ENCODE results near the gene DVL1. TPM values are rescaled to one million over a fixed set of nuclear protein-coding genes. Genes with fewer than 3 reads are reported as not detected.

Gene DVL1
- total and polyA plus RNA-seq, 5 experiments from 2014 or later = 0.99 to 53.3 (median 2.0) TPM

GRCh38 chr1:1335792-1336248 is 13.4 kb downstream of the DVL1 start:
- Mint-ChIP-seq H3K4me3 (no peak overlapping the region), H3K27me3 (no peaks in the 10 kb centered on the region), H3K9me3 (no peaks in the 10 kb centered on the region), H3K36me3 (no peaks in the 10 kb centered on the region), H3K4me1 (peaks cover 0 to 1% (median 0%) of the 10 kb centered on the region in 4 donors), H3K27ac (no peak overlapping the region)
- POLR2A ChIA-PET = interaction anchor here (2.8 kb wide), 1 partner anchor 12 kb away, joined by 8 read pairs; the partner anchor contains the start of gene DVL1
- DNase-seq (no peak), ATAC-seq (no peak)

- DNase-seq (no peak), ATAC-seq (no peak)
- Mint-ChIP-seq H3K9me3 (no peaks in the 10 kb centered on the region), H3K27me3 (no peaks in the 10 kb centered on the region), H3K27ac (peak overlapping the region in 1 of 10 donors; percentile 21), H3K4me1 (peaks cover 0 to 1% (median 0%) of the 10 kb centered on the region in 4 donors), H3K36me3 (no peaks in the 10 kb centered on the region), H3K4me3 (no peak overlapping the region)
- POLR2A ChIA-PET = interaction anchor here (2.8 kb wide), 1 partner anchor 13 kb away, joined by 8 read pairs; the partner anchor contains the start of gene DVL1
Observed at GRCh38 chr1:1335283-1335682, 13.9 kb downstream of the DVL1 start.

GRCh38 chr1:1334835-1335234 is 14.4 kb downstream of the DVL1 start:
- no peak for DNase-seq
- POLR2A ChIA-PET = interaction anchor here (2.8 kb wide), 1 partner anchor 13 kb away, joined by 8 read pairs; the partner anchor contains the start of gene DVL1
- Mint-ChIP-seq H3K27me3 (no peaks in the 10 kb centered on the region), H3K36me3 (no peaks in the 10 kb centered on the region), H3K4me1 (peaks cover 0 to 2% (median under 1%) of the 10 kb centered on the region in 4 donors), H3K9me3 (no peaks in the 10 kb centered on the region), H3K27ac (peak overlapping the region in 1 of 10 donors; percentile 21), H3K4me3 (no peak overlapping the region)
- no peak for ATAC-seq

- Mint-ChIP-seq H3K9me3 (no peaks in the 10 kb centered on the region), H3K36me3 (no peaks in the 10 kb centered on the region), H3K27ac (no peak overlapping the region), H3K4me1 (peaks cover 0 to 9% (median 2%) of the 10 kb centered on the region in 4 donors), H3K4me3 (no peak overlapping the region), H3K27me3 (no peaks in the 10 kb centered on the region)
- no peak for DNase-seq
- no peak for ATAC-seq
- POLR2A ChIA-PET = interaction anchor here (1.2 kb wide), 1 partner anchor 15 kb away, joined by 3 read pairs; no protein-coding TSS in a partner anchor
Observed at GRCh38 chr1:1333551-1334241, 15.5 kb downstream of the DVL1 start.

GRCh38 chr1:1332774-1333480 is 16.3 kb downstream of the DVL1 start:
- Mint-ChIP-seq H3K36me3 (no peaks in the 10 kb centered on the region), H3K9me3 (no peaks in the 10 kb centered on the region), H3K27me3 (no peaks in the 10 kb centered on the region), H3K27ac (no peak overlapping the region), H3K4me1 (peaks cover 0 to 9% (median 2%) of the 10 kb centered on the region in 4 donors), H3K4me3 (no peak overlapping the region)
- POLR2A ChIA-PET = interaction anchor here (1.1 to 1.3 kb wide), 3 partner anchors 15 to 282 kb away, joined by 3 read pairs; partner anchors contain the start of genes MIB2 and PUSL1
- no peak for ATAC-seq
- no peak for DNase-seq

- POLR2A ChIA-PET = interaction anchor here (0.7 to 1.3 kb wide), 5 partner anchors 11 to 283 kb away, joined by 3 to 4 read pairs (median 3); partner anchors contain the start of genes MIB2 and PUSL1
- peaks cover 0 to 3% (median 0%) of the 10 kb centered on the region in 3 donors for H3K36me3 Mint-ChIP-seq
- no peak overlapping the region for H3K4me3 Mint-ChIP-seq
- no peaks in the 10 kb centered on the region for H3K9me3 Mint-ChIP-seq
- peaks cover 2 to 12% (median 4%) of the 10 kb centered on the region in 4 donors for H3K4me1 Mint-ChIP-seq
- H3K27me3 Mint-ChIP-seq = no peaks in the 10 kb centered on the region
- DNase-seq (no peak), ATAC-seq (no peak)
- H3K27ac Mint-ChIP-seq = no peak overlapping the region
Observed at GRCh38 chr1:1332031-1332755, 17.0 kb downstream of the DVL1 start.

GRCh38 chr1:1331068-1331965 is 17.9 kb downstream of the DVL1 start, which contains the start of gene TAS1R3:
Gene TAS1R3, plus strand, starts transcription at chr1:1331280. Its CDS starts 66 bp downstream, at chr1:1331346.
- ATAC-seq (no peak), DNase-seq (no peak)
- Mint-ChIP-seq H3K27ac (peak within 1 kb of the TSS in 1 of 10 donors; percentile 55), H3K4me1 (peaks cover 2 to 12% (median 7%) of the 10 kb centered on the region in 4 donors), H3K4me3 (peak within 1 kb of the TSS in 1 of 10 donors; percentile 15), H3K27me3 (no peaks in the 10 kb centered on the region), H3K9me3 (no peaks in the 10 kb centered on the region), H3K36me3 (peaks cover 0 to 3% (median 0%) of the 10 kb centered on the region in 3 donors)
- POLR2A ChIA-PET = interaction anchor here (0.7 to 1.3 kb wide), 4 partner anchors 12 to 22 kb away, joined by 3 to 4 read pairs (median 4); partner anchors contain the start of gene PUSL1

GRCh38 chr1:1330366-1331067 is 18.7 kb downstream of the DVL1 start:
- ATAC-seq = no peak
- POLR2A ChIA-PET = interaction anchor here (1.0 kb wide), 1 partner anchor 13 kb away, joined by 4 read pairs; no protein-coding TSS in a partner anchor
- Mint-ChIP-seq H3K4me3 (no peak overlapping the region), H3K27ac (no peak overlapping the region), H3K4me1 (peaks cover 4 to 19% (median 14%) of the 10 kb centered on the region in 4 donors), H3K27me3 (no peaks in the 10 kb centered on the region), H3K9me3 (no peaks in the 10 kb centered on the region), H3K36me3 (peaks cover 0 to 3% (median 0%) of the 10 kb centered on the region in 3 donors)
- DNase-seq = no peak

GRCh38 chr1:1329304-1330210 is 19.7 kb downstream of the DVL1 start:
- POLR2A ChIA-PET = interaction anchor here (1.0 kb wide), 1 partner anchor 14 kb away, joined by 4 read pairs; no protein-coding TSS in a partner anchor
- peaks cover 0 to 3% (median 0%) of the 10 kb centered on the region in 3 donors for H3K36me3 Mint-ChIP-seq
- DNase-seq (no peak), ATAC-seq (no peak)
- H3K9me3 Mint-ChIP-seq = no peaks in the 10 kb centered on the region
- peak overlapping the region in 2 of 10 donors; percentile 26 to 28 for H3K4me3 Mint-ChIP-seq
- peaks cover 4 to 23% (median 16%) of the 10 kb centered on the region in 4 donors for H3K4me1 Mint-ChIP-seq
- H3K27me3 Mint-ChIP-seq = no peaks in the 10 kb centered on the region
- H3K27ac Mint-ChIP-seq = peak overlapping the region in 2 of 10 donors; percentile 32 to 55

GRCh38 chr1:1328254-1328653 is 21.0 kb downstream of the DVL1 start:
- no peak overlapping the region for H3K4me3 Mint-ChIP-seq
- no peaks in the 10 kb centered on the region for H3K27me3 Mint-ChIP-seq
- H3K27ac Mint-ChIP-seq = no peak overlapping the region
- DNase-seq (no peak), ATAC-seq (no peak)
- POLR2A ChIA-PET = interaction anchor here (0.6 kb wide), 1 partner anchor 279 kb away, joined by 3 read pairs; no protein-coding TSS in a partner anchor
- H3K4me1 Mint-ChIP-seq = peaks cover 9 to 31% (median 23%) of the 10 kb centered on the region in 4 donors
- H3K36me3 Mint-ChIP-seq = peaks cover 0 to 3% (median 0%) of the 10 kb centered on the region in 3 donors
- no peaks in the 10 kb centered on the region for H3K9me3 Mint-ChIP-seq

Measured in naive thymus-derived CD8-positive, alpha-beta T cell (primary cell).